Colonic mucosa (tissue), 4 donors: Measurements from ENCODE around the gene ZNF385B. TPM values are rescaled to one million over a fixed set of nuclear protein-coding genes. Genes with fewer than 3 reads are reported as not detected.

Experiments used
- DNase-seq: peaks from one replicate; pipeline ENCODE4 v3.0.0-alpha.2; 2020
- H3K27ac ChIP-seq: fragments of 200-600 bp; one replicate; pipeline ENCODE4 v1.8.0; 2021
- H3K27me3 ChIP-seq: fragments of 200-600 bp; one replicate; pipeline ENCODE4 v1.8.0; 2021
- H3K36me3 ChIP-seq: fragments of 200-600 bp; one replicate; pipeline ENCODE4 v1.8.0; 2021
- H3K4me1 ChIP-seq: fragments of 200-600 bp; one replicate; pipeline ENCODE4 v1.8.0; 2021; ENCODE audit warnings: mild to moderate bottlenecking
- H3K4me3 ChIP-seq: fragments of 200-600 bp; one replicate; pipeline ENCODE4 v1.8.0; 2021
- H3K9ac ChIP-seq, 2 donors: one replicate each; pipeline ENCODE4 v1.7.0; 2013; ENCODE audit warnings: control low read depth in 2 of 2, low read depth in 2 of 2, low read length in 2 of 2
- H3K9me3 ChIP-seq: fragments of 200-600 bp; one replicate; pipeline ENCODE4 v1.8.0; 2021
- intact Hi-C: fragments of 100-400 bp; cut with DNase I; formaldehyde crosslinking; loops from one replicate; pipeline ENCODE4 v1.14.1; 2022
- total RNA-seq, 2 donors: library from RNA; stranded (reverse); fragmentation: NEBNext Ultra II Directional in 1 of 2; extraction: Animal tissue kit (Norgen Biotek cat#: 25700) in 1 of 2; gene quantifications; one replicate each; pipeline ENCODE4 v1.2.1, GENCODE V29; 2021
- TF ChIP-seq, protein P1 (sequence below): fragments of 200-600 bp; IDR thresholded peaks from one replicate; pipeline ENCODE4 v1.8.0; 2022; ENCODE audit warnings: antibody characterized with exemption, mild to moderate bottlenecking
- donor health status: healthy.
- donor health status: DM: no; HTN: no; CAD: no.
- donor health status: DM: no; HTN: no; CAD: no.

Gene ZNF385B
- total RNA-seq, 2 donors from 2014 or later: 0.10 to 0.69 TPM

DNA sequence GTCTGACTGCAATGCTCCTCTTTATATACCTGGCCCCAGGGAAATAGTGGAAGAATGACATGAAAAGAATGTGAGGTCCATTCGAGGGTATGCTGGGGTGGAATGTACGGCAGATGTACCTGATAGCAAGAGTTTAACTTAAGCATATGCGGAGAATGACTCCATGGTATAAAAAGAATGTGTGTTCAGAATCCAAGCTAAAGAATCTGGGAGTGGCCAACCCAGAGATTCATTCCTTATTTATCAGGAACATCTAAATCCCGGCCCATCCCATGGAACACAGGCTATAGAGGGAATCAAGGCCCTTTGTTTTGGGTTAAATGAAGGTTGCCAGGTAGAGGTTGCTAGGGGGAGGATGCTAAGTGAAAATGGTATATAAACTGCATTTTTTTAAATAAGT, 150.0 kb downstream of the ZNF385B start:
- intact Hi-C loops: no loop called here
- TF ChIP-seq, protein P1, sequence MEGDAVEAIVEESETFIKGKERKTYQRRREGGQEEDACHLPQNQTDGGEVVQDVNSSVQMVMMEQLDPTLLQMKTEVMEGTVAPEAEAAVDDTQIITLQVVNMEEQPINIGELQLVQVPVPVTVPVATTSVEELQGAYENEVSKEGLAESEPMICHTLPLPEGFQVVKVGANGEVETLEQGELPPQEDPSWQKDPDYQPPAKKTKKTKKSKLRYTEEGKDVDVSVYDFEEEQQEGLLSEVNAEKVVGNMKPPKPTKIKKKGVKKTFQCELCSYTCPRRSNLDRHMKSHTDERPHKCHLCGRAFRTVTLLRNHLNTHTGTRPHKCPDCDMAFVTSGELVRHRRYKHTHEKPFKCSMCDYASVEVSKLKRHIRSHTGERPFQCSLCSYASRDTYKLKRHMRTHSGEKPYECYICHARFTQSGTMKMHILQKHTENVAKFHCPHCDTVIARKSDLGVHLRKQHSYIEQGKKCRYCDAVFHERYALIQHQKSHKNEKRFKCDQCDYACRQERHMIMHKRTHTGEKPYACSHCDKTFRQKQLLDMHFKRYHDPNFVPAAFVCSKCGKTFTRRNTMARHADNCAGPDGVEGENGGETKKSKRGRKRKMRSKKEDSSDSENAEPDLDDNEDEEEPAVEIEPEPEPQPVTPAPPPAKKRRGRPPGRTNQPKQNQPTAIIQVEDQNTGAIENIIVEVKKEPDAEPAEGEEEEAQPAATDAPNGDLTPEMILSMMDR: no peak

GRCh38 chr2:179703702-179704101, 157.7 kb downstream of the ZNF385B start:
- Histone ChIP-seq H3K4me1 (no peaks in the 10 kb centered on the region), H3K9me3 (no peaks in the 10 kb centered on the region), H3K27ac (no peak overlapping the region), H3K9ac (no peak overlapping the region), H3K27me3 (no peaks in the 10 kb centered on the region), H3K36me3 (no peaks in the 10 kb centered on the region), H3K4me3 (no peak overlapping the region)
- TF ChIP-seq, protein P1: no peak
- no peak for DNase-seq
- intact Hi-C loops: no loop called here

More for the DNA sequence above, 150.0 kb downstream of the ZNF385B start:
- Histone ChIP-seq H3K9ac (no peak overlapping the region), H3K27ac (no peak overlapping the region), H3K9me3 (no peaks in the 10 kb centered on the region), H3K4me3 (no peak overlapping the region), H3K36me3 (no peaks in the 10 kb centered on the region), H3K4me1 (no peaks in the 10 kb centered on the region), H3K27me3 (no peaks in the 10 kb centered on the region)
- no peak for DNase-seq

GRCh38 chr2:179702912-179703311, 158.5 kb downstream of the ZNF385B start:
- no peaks in the 10 kb centered on the region for H3K27me3 ChIP-seq
- no peaks in the 10 kb centered on the region for H3K4me1 ChIP-seq
- no peak overlapping the region for H3K4me3 ChIP-seq
- H3K27ac ChIP-seq: no peak overlapping the region
- no peaks in the 10 kb centered on the region for H3K9me3 ChIP-seq
- DNase-seq: no peak
- H3K36me3 ChIP-seq: no peaks in the 10 kb centered on the region
- TF ChIP-seq, protein P1: no peak
- no peak overlapping the region for H3K9ac ChIP-seq
- intact Hi-C loops: no loop called here

GRCh38 chr2:179701524-179702110, 159.8 kb downstream of the ZNF385B start:
- Histone ChIP-seq H3K4me1 (no peaks in the 10 kb centered on the region), H3K27me3 (no peaks in the 10 kb centered on the region), H3K9ac (no peak overlapping the region), H3K4me3 (no peak overlapping the region), H3K9me3 (no peaks in the 10 kb centered on the region), H3K36me3 (no peaks in the 10 kb centered on the region), H3K27ac (no peak overlapping the region)
- DNase-seq: no peak
- intact Hi-C loops: no loop called here
- TF ChIP-seq, protein P1: no peak

DNA sequence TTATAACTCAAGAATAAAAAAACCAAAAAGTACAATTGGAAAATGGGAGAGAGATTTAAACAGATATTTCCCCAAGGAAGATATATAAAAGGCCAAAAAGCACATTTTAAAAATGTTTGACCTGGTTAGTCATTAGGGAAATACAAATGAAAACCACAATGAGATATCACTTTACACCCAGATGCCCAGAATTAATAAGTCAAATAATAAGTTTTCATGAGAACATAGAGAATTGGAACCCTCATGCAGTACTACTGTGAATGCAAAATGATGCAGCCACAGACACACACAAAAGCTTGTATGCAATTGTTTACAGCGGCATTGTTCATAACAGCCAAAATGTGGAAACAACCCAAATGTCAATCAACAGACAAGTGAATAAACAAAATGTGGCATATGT, 165.9 kb downstream of the ZNF385B start:
- TF ChIP-seq, protein P1: no peak
- H3K36me3 ChIP-seq: no peaks in the 10 kb centered on the region
- no peak overlapping the region for H3K4me3 ChIP-seq
- H3K9me3 ChIP-seq: no peaks in the 10 kb centered on the region
- H3K27ac ChIP-seq: no peak overlapping the region
- intact Hi-C loops: no loop called here
- H3K4me1 ChIP-seq: no peaks in the 10 kb centered on the region
- H3K27me3 ChIP-seq: no peaks in the 10 kb centered on the region
- DNase-seq: no peak
- no peak overlapping the region for H3K9ac ChIP-seq
